Measurements from ENCODE around the gene BRME1. TPM values are rescaled to one million over a fixed set of nuclear protein-coding genes. Genes with fewer than 3 reads are reported as not detected.

Gene BRME1
- total RNA-seq, 1 experiment from 2014 or later, result 6.7 TPM

DNA sequence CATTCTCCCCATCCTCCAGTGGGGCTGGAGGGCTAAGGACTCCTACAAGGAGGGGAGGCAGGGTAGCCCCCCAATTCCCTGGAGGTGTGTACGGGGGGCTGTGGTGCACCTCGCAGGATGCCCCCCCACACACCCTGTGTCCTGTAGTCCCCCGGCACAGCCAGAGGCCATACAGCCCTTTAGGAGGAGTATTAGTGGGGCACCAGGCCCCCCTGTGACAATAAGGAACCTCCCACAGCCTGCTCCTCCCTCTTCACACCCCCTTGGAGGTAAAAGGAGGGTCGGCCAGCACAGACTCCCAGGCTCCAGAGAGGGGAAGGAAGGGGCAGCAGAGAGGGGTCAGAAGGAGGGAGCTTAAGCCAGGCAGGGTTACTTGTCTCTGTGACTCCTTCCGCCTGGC is 29.1 kb downstream of the BRME1 start, which contains the start of gene NANOS3:
Gene NANOS3, plus strand, starts transcription at position 301 of the 400 bp plus-strand sequence. CDS start 115 bp downstream, outside the sequence.
- Histone ChIP-seq H4K5ac (ENCODE audit: insufficient read length, low read depth, low read length) (no peak within 1 kb of the TSS), H4K8ac (replicated peaks; ENCODE audit: insufficient read length, low read depth, low read length) (no peak within 1 kb of the TSS), H2AK5ac (ENCODE audit: insufficient read length, low read length) (no peak within 1 kb of the TSS), H3K79me2 (ENCODE audit: insufficient read depth, low read length) (no peaks in the 10 kb centered on the region), H4K20me1 (ENCODE audit: control insufficient read depth, insufficient read depth, insufficient read length) (no peaks in the 10 kb centered on the region), H3K4ac (ENCODE audit: low read depth, low read length) (no peak within 1 kb of the TSS), H3K27ac (ENCODE audit: insufficient read length, low read depth, low read length) (no peak within 1 kb of the TSS), H3K4me1 (ENCODE audit: insufficient read depth, low read length) (peaks cover 3% of the 10 kb centered on the region; the same call in 1 of the 2 replicates), H2BK5ac (ENCODE audit: insufficient read length, low read length) (no peak within 1 kb of the TSS), H3K27me3 (ENCODE audit: insufficient read depth, low read length) (peaks cover 25% of the 10 kb centered on the region; the same call in 1 of the 2 replicates), H3K9me3 (ENCODE audit: control insufficient read depth, low read depth, low read length) (no peaks in the 10 kb centered on the region), H3T11ph (ENCODE audit: low read length) (no peak within 1 kb of the TSS), H2AFZ (ENCODE audit: low read length) (no peak within 1 kb of the TSS), H3K23ac (ENCODE audit: insufficient read length, low read depth, low read length) (no peak within 1 kb of the TSS), H3K9ac (ENCODE audit: extremely low read depth, insufficient read length, low read length) (no peak within 1 kb of the TSS), H2BK15ac (ENCODE audit: low read depth, low read length) (no peak within 1 kb of the TSS), H3K4me2 (ENCODE audit: insufficient read depth, insufficient read length, low read length) (no peak within 1 kb of the TSS), H4K91ac (ENCODE audit: insufficient read length, low read depth, low read length) (no peak within 1 kb of the TSS), H3K14ac (ENCODE audit: insufficient read depth, low read length) (no peak within 1 kb of the TSS), H2BK20ac (ENCODE audit: low read depth, low read length, poor library complexity, severe bottlenecking) (no peak within 1 kb of the TSS), H2BK12ac (ENCODE audit: insufficient read length, low read depth, low read length) (no peak within 1 kb of the TSS), H3K56ac (ENCODE audit: insufficient read length, low read depth, low read length) (no peak within 1 kb of the TSS), H3K18ac (ENCODE audit: insufficient read length, low read depth, low read length) (no peak within 1 kb of the TSS), H2BK120ac (ENCODE audit: low read depth, low read length, poor library complexity, severe bottlenecking) (no peak within 1 kb of the TSS), H3K23me2 (ENCODE audit: insufficient read length, low read depth, low read length, poor library complexity, severe bottlenecking) (peaks cover 6% of the 10 kb centered on the region), H3K79me1 (ENCODE audit: insufficient read depth, low read depth, low read length, poor library complexity, severe bottlenecking) (no peaks in the 10 kb centered on the region)
- WGBS (ENCODE audit: extremely low coverage, insufficient read length, low lambda C conversion rate), result no CpG with 5 or more reads among the region's 5 CpGs
- H3K27ac Mint-ChIP-seq, result no peak within 1 kb of the TSS
- peaks cover 17 to 23% of the 10 kb centered on the region in 2 experiments for H3K4me1 Mint-ChIP-seq
- H3K9me3 Mint-ChIP-seq, result no peaks in the 10 kb centered on the region
- H3K27me3 Mint-ChIP-seq (ENCODE audit: low read depth), result peaks cover 71% of the 10 kb centered on the region
- no peak within 1 kb of the TSS for H3K4me3 Mint-ChIP-seq
- no peak for DNase-seq
- H3K36me3 Mint-ChIP-seq (ENCODE audit: insufficient read depth in 1 of 3, low read depth in 3 of 3), result no peaks in the 10 kb centered on the region
- TF ChIP-seq, protein P1, sequence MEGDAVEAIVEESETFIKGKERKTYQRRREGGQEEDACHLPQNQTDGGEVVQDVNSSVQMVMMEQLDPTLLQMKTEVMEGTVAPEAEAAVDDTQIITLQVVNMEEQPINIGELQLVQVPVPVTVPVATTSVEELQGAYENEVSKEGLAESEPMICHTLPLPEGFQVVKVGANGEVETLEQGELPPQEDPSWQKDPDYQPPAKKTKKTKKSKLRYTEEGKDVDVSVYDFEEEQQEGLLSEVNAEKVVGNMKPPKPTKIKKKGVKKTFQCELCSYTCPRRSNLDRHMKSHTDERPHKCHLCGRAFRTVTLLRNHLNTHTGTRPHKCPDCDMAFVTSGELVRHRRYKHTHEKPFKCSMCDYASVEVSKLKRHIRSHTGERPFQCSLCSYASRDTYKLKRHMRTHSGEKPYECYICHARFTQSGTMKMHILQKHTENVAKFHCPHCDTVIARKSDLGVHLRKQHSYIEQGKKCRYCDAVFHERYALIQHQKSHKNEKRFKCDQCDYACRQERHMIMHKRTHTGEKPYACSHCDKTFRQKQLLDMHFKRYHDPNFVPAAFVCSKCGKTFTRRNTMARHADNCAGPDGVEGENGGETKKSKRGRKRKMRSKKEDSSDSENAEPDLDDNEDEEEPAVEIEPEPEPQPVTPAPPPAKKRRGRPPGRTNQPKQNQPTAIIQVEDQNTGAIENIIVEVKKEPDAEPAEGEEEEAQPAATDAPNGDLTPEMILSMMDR (conservative IDR thresholded peaks at IDR 0.05), result no peak
